ENCODE measurements around the gene CCR9. TPM values are rescaled to one million over a fixed set of nuclear protein-coding genes. Genes with fewer than 3 reads are reported as not detected.

The CCR9 gene
- total RNA-seq, 2 donors from 2014 or later: 0.15 to 0.19 TPM

GRCh38 chr3:45908761-45909160, 22.4 kb downstream of the CCR9 start:
- no peak for ATAC-seq (replicated peaks)
- Mint-ChIP-seq H3K4me3 (peak overlapping the region; percentile 17), H3K27me3 (no peaks in the 10 kb centered on the region), H3K36me3 (ENCODE audit: low read depth) (no peaks in the 10 kb centered on the region), H3K4me1 (peaks cover 26% of the 10 kb centered on the region), H3K9me3 (no peaks in the 10 kb centered on the region), H3K27ac (no peak overlapping the region)

GRCh38 chr3:45909542-45909941, 23.2 kb downstream of the CCR9 start:
- no peak overlapping the region for H3K27ac Mint-ChIP-seq
- H3K27me3 Mint-ChIP-seq: no peaks in the 10 kb centered on the region
- no peaks in the 10 kb centered on the region for H3K9me3 Mint-ChIP-seq
- ATAC-seq (replicated peaks): no peak
- H3K4me3 Mint-ChIP-seq: no peak overlapping the region
- H3K4me1 Mint-ChIP-seq: peaks cover 26% of the 10 kb centered on the region
- H3K36me3 Mint-ChIP-seq (ENCODE audit: low read depth): no peaks in the 10 kb centered on the region

- Mint-ChIP-seq H3K4me3 (no peak overlapping the region), H3K4me1 (peaks cover 36% of the 10 kb centered on the region), H3K36me3 (ENCODE audit: low read depth) (no peaks in the 10 kb centered on the region), H3K27me3 (no peaks in the 10 kb centered on the region), H3K27ac (no peak overlapping the region), H3K9me3 (no peaks in the 10 kb centered on the region)
- no peak for ATAC-seq (replicated peaks)
Observed at GRCh38 chr3:45910892-45911291, 24.5 kb downstream of the CCR9 start.

- Mint-ChIP-seq H3K27ac (no peak overlapping the region), H3K36me3 (ENCODE audit: low read depth) (peaks cover 3% of the 10 kb centered on the region), H3K4me1 (peaks cover 44% of the 10 kb centered on the region), H3K9me3 (no peaks in the 10 kb centered on the region), H3K4me3 (peak overlapping the region; percentile 9), H3K27me3 (no peaks in the 10 kb centered on the region)
- ATAC-seq (replicated peaks): no peak
Observed at GRCh38 chr3:45911511-45912226, 25.3 kb downstream of the CCR9 start.

- Mint-ChIP-seq H3K36me3 (ENCODE audit: low read depth) (peaks cover 11% of the 10 kb centered on the region), H3K27me3 (no peaks in the 10 kb centered on the region), H3K4me3 (peak overlapping the region; percentile 9), H3K9me3 (no peaks in the 10 kb centered on the region), H3K27ac (no peak overlapping the region), H3K4me1 (peaks cover 47% of the 10 kb centered on the region)
- no peak for ATAC-seq (replicated peaks)
Observed at GRCh38 chr3:45912435-45912834, 26.1 kb downstream of the CCR9 start.

GRCh38 chr3:45914362-45915058, 28.2 kb downstream of the CCR9 start:
- H3K36me3 Mint-ChIP-seq (ENCODE audit: low read depth): peaks cover 25% of the 10 kb centered on the region
- no peaks in the 10 kb centered on the region for H3K27me3 Mint-ChIP-seq
- H3K9me3 Mint-ChIP-seq: no peaks in the 10 kb centered on the region
- peaks cover 38% of the 10 kb centered on the region for H3K4me1 Mint-ChIP-seq
- H3K4me3 Mint-ChIP-seq: peak overlapping the region; percentile 75
- no peak overlapping the region for H3K27ac Mint-ChIP-seq
- ATAC-seq (replicated peaks): no peak

- Mint-ChIP-seq H3K27ac (peak overlapping the region; percentile 89), H3K27me3 (no peaks in the 10 kb centered on the region), H3K9me3 (no peaks in the 10 kb centered on the region), H3K4me3 (peak overlapping the region; percentile 75), H3K36me3 (ENCODE audit: low read depth) (peaks cover 31% of the 10 kb centered on the region), H3K4me1 (peaks cover 37% of the 10 kb centered on the region)
- no peak for ATAC-seq (replicated peaks)
Observed at GRCh38 chr3:45915059-45915439, 28.7 kb downstream of the CCR9 start.

GRCh38 chr3:45915518-45916231, 29.3 kb downstream of the CCR9 start:
- peak overlapping the region; percentile 75 for H3K4me3 Mint-ChIP-seq
- peaks cover 33% of the 10 kb centered on the region for H3K4me1 Mint-ChIP-seq
- no peaks in the 10 kb centered on the region for H3K9me3 Mint-ChIP-seq
- H3K36me3 Mint-ChIP-seq (ENCODE audit: low read depth): peaks cover 37% of the 10 kb centered on the region
- ATAC-seq (replicated peaks): peak; percentile 94
- H3K27ac Mint-ChIP-seq: peak overlapping the region; percentile 89
- H3K27me3 Mint-ChIP-seq: no peaks in the 10 kb centered on the region

GRCh38 chr3:45917146-45917898, 31.0 kb downstream of the CCR9 start:
- Mint-ChIP-seq H3K4me3 (no peak overlapping the region), H3K9me3 (no peaks in the 10 kb centered on the region), H3K27ac (no peak overlapping the region), H3K36me3 (ENCODE audit: low read depth) (peaks cover 54% of the 10 kb centered on the region), H3K4me1 (peaks cover 27% of the 10 kb centered on the region), H3K27me3 (no peaks in the 10 kb centered on the region)
- no peak for ATAC-seq (replicated peaks)

GRCh38 chr3:45921158-45922038, 35.1 kb downstream of the CCR9 start:
- peaks cover 94% of the 10 kb centered on the region for H3K36me3 Mint-ChIP-seq (ENCODE audit: low read depth)
- ATAC-seq (replicated peaks): no peak
- H3K27me3 Mint-ChIP-seq: no peaks in the 10 kb centered on the region
- H3K4me1 Mint-ChIP-seq: peaks cover 13% of the 10 kb centered on the region
- H3K27ac Mint-ChIP-seq: no peak overlapping the region
- H3K9me3 Mint-ChIP-seq: no peaks in the 10 kb centered on the region
- H3K4me3 Mint-ChIP-seq: no peak overlapping the region

- no peak overlapping the region for H3K4me3 Mint-ChIP-seq
- ATAC-seq (replicated peaks): no peak
- H3K9me3 Mint-ChIP-seq: no peaks in the 10 kb centered on the region
- H3K27me3 Mint-ChIP-seq: no peaks in the 10 kb centered on the region
- H3K36me3 Mint-ChIP-seq (ENCODE audit: low read depth): peaks cover 94% of the 10 kb centered on the region
- H3K27ac Mint-ChIP-seq: no peak overlapping the region
- peaks cover 7% of the 10 kb centered on the region for H3K4me1 Mint-ChIP-seq
Observed at GRCh38 chr3:45922039-45922326, 35.6 kb downstream of the CCR9 start.

- Mint-ChIP-seq H3K4me1 (peaks cover 5% of the 10 kb centered on the region), H3K9me3 (no peaks in the 10 kb centered on the region), H3K4me3 (no peak overlapping the region), H3K27me3 (no peaks in the 10 kb centered on the region), H3K36me3 (ENCODE audit: low read depth) (peaks cover 96% of the 10 kb centered on the region), H3K27ac (no peak overlapping the region)
- ATAC-seq (replicated peaks): no peak
Observed at GRCh38 chr3:45922950-45923590, 36.7 kb downstream of the CCR9 start.

GRCh38 chr3:45923755-45924154, 37.4 kb downstream of the CCR9 start:
- peak; percentile 64 for ATAC-seq (replicated peaks)
- Mint-ChIP-seq H3K27me3 (no peaks in the 10 kb centered on the region), H3K36me3 (ENCODE audit: low read depth) (peaks cover 99% of the 10 kb centered on the region), H3K27ac (no peak overlapping the region), H3K4me3 (no peak overlapping the region), H3K9me3 (no peaks in the 10 kb centered on the region), H3K4me1 (peaks cover 2% of the 10 kb centered on the region)

Measured in activated T-helper 17 cell treated with anti-CD3 and anti-CD28 coated beads, Interleukin-2, amount 50 U/mL, for 72 hours (primary cell).